OCI-LY1 (cell line): ENCODE data around the gene GNB5.
A peak's percentile ranks its signal among the peaks of the same experiment; 100 is the strongest.

ENCODE experiments used
- H2AFZ ChIP-seq: fragments of 200-600 bp; sonication (generic), shearing (Covaris generic); 2 replicates; pipeline ENCODE4 v1.6.0; 2014; ENCODE audit warnings: antibody characterized with exemption, mild to moderate bottlenecking, low read length
- H3F3A ChIP-seq: fragments of 200-600 bp; sonication (generic), shearing (Covaris generic); 2 replicates; pipeline ENCODE4 v1.6.0; 2014; ENCODE audit warnings: mild to moderate bottlenecking, antibody characterized with exemption, low read length, moderate library complexity; ENCODE audit not compliant: insufficient read depth
- H3K27ac ChIP-seq: fragments of 200-600 bp; sonication (generic); 2 replicates; pipeline ENCODE4 v1.5.1; 2014; ENCODE audit warnings: low read length, mixed run types, mild to moderate bottlenecking, low read depth; ENCODE audit not compliant: poor library complexity, severe bottlenecking
- H3K27me3 ChIP-seq: fragments of 200-600 bp; sonication (generic); 2 replicates; pipeline ENCODE4 v1.6.0; 2014; ENCODE audit warnings: antibody characterized with exemption, mild to moderate bottlenecking, low read length, moderate library complexity; ENCODE audit not compliant: insufficient read depth
- H3K36me3 ChIP-seq: fragments of 200-600 bp; sonication (generic); 2 replicates; pipeline ENCODE4 v1.6.1; 2014; ENCODE audit warnings: mild to moderate bottlenecking, antibody characterized with exemption, low read length, moderate library complexity, mixed read lengths; ENCODE audit not compliant: insufficient read depth
- H3K4me1 ChIP-seq: fragments of 200-600 bp; sonication (generic); 2 replicates; pipeline ENCODE4 v1.5.1; 2014; ENCODE audit warnings: mild to moderate bottlenecking, low read length, moderate library complexity; ENCODE audit not compliant: insufficient read depth, severe bottlenecking
- H3K4me2 ChIP-seq: fragments of 200-600 bp; sonication (generic), shearing (Covaris generic); 2 replicates; pipeline ENCODE4 v1.6.1; 2014; ENCODE audit warnings: low read length
- H3K4me3 ChIP-seq: fragments of 200-600 bp; sonication (generic); 2 replicates; pipeline ENCODE4 v1.5.1; 2014; ENCODE audit warnings: low read length, low read depth, mild to moderate bottlenecking, mixed read lengths; ENCODE audit not compliant: poor library complexity, severe bottlenecking
- H3K79me2 ChIP-seq: fragments of 200-600 bp; shearing (Covaris generic); 2 replicates; pipeline ENCODE4 v1.6.1; 2016; ENCODE audit warnings: mixed run types, low read length, mixed read lengths; ENCODE audit not compliant: insufficient read depth
- H3K9ac ChIP-seq: fragments of 200-600 bp; sonication (generic), shearing (Covaris generic); 2 replicates; pipeline ENCODE4 v1.6.1; 2014; ENCODE audit warnings: mild to moderate bottlenecking, low read length, mixed read lengths
- H3K9me2 ChIP-seq: fragments of 200-600 bp; sonication (generic), shearing (Covaris generic); 2 replicates; pipeline ENCODE4 v1.6.1; 2014; ENCODE audit warnings: low read depth, mild to moderate bottlenecking, low read length, mixed read lengths
- H3K9me3 ChIP-seq: fragments of 200-600 bp; shearing (Covaris generic); 2 replicates; pipeline ENCODE4 v1.6.1; 2014; ENCODE audit warnings: low read length, mixed read lengths
- H4K20me1 ChIP-seq: fragments of 200-600 bp; sonication (generic), shearing (Covaris generic); 2 replicates; pipeline ENCODE4 v1.6.0; 2016; ENCODE audit warnings: mild to moderate bottlenecking, low read length; ENCODE audit not compliant: insufficient read depth
- EZH2 ChIP-seq: fragments of 200-600 bp; sonication (generic), shearing (Covaris generic); IDR thresholded peaks from 2 replicates; pipeline ENCODE4 v1.8.0; 2017; ENCODE audit warnings: borderline replicate concordance, mixed run types, mild to moderate bottlenecking, antibody characterized with exemption, low read length, moderate library complexity, mixed read lengths
- TF ChIP-seq, protein P1 (sequence below): fragments of 200-600 bp; sonication (generic), shearing (Covaris generic); IDR thresholded peaks from 2 replicates; pipeline ENCODE4 v1.5.1; 2017; ENCODE audit warnings: mild to moderate bottlenecking, antibody characterized with exemption, low read length, moderate library complexity, mixed read lengths

Gene GNB5

DNA sequence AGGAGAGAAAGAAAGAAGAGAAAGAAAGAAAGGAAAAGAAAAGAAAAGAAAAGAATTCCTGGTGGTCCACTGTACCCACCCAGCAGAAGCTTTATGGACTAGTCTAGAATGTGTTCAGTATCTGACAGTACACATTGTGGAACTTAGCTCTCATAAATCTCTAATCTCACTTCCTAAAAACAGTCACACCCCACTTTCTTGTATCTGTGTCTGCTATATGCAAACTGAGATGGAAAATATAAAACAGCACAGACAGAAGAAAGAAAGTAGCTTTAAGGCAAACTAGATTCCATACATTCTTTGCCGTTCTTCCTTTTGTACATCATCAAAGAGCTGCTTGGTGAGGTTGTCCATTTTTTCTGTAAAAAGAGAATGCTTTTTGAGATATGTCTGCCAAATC, 41.1 kb upstream of the GNB5 start:
- no peak overlapping the region for H2AFZ ChIP-seq
- H3K4me3 ChIP-seq: peak overlapping the region; percentile 4
- no peaks in the 10 kb centered on the region for H3K79me2 ChIP-seq
- H4K20me1 ChIP-seq: no peaks in the 10 kb centered on the region
- peaks cover 18% of the 10 kb centered on the region; the same call in 1 of the 2 replicates for H3F3A ChIP-seq
- no peaks in the 10 kb centered on the region; the same call in 1 of the 2 replicates for H3K36me3 ChIP-seq
- H3K4me2 ChIP-seq: peak overlapping the region; percentile 45
- H3K9me2 ChIP-seq: no peaks in the 10 kb centered on the region
- peak overlapping the region; percentile 46; the same call in 1 of the 2 replicates for H3K9ac ChIP-seq
- TF ChIP-seq EZH2: no peak
- TF ChIP-seq, protein P1, sequence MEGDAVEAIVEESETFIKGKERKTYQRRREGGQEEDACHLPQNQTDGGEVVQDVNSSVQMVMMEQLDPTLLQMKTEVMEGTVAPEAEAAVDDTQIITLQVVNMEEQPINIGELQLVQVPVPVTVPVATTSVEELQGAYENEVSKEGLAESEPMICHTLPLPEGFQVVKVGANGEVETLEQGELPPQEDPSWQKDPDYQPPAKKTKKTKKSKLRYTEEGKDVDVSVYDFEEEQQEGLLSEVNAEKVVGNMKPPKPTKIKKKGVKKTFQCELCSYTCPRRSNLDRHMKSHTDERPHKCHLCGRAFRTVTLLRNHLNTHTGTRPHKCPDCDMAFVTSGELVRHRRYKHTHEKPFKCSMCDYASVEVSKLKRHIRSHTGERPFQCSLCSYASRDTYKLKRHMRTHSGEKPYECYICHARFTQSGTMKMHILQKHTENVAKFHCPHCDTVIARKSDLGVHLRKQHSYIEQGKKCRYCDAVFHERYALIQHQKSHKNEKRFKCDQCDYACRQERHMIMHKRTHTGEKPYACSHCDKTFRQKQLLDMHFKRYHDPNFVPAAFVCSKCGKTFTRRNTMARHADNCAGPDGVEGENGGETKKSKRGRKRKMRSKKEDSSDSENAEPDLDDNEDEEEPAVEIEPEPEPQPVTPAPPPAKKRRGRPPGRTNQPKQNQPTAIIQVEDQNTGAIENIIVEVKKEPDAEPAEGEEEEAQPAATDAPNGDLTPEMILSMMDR: no peak
- peaks cover 82% of the 10 kb centered on the region for H3K4me1 ChIP-seq
- H3K27ac ChIP-seq: peak overlapping the region; percentile 99
- no peaks in the 10 kb centered on the region for H3K9me3 ChIP-seq
- no peaks in the 10 kb centered on the region for H3K27me3 ChIP-seq

DNA sequence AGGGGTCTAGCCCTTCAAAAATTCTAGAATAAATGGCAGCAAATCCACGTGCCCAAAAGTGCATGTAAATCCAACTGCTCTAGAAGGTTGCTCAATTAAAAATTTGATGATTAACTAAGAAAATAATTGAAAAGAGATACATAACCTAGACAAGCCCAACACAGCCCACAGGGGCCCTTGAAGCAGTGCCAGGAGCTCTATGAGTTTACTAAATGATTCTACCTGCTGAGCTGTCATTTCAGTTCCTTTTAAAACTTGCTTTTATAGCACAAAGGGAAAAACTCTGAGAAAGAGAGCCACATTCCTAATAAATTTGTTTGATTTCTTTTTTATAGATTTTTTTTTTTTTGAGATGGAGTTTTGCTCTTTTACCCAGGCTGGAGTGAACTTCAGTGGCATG, 38.9 kb upstream of the GNB5 start:
- Histone ChIP-seq H2AFZ (no peak overlapping the region), H3K4me2 (no peak overlapping the region), H3K4me1 (peaks cover 84% of the 10 kb centered on the region), H3K9me2 (no peaks in the 10 kb centered on the region), H3F3A (peaks cover 18% of the 10 kb centered on the region; the same call in 1 of the 2 replicates), H3K9ac (no peak overlapping the region), H3K36me3 (no peaks in the 10 kb centered on the region; the same call in 1 of the 2 replicates), H3K27me3 (no peaks in the 10 kb centered on the region), H3K9me3 (no peaks in the 10 kb centered on the region), H4K20me1 (no peaks in the 10 kb centered on the region), H3K4me3 (no peak overlapping the region), H3K27ac (peak overlapping the region; percentile 86), H3K79me2 (no peaks in the 10 kb centered on the region)
- TF ChIP-seq, protein P1: no peak

DNA sequence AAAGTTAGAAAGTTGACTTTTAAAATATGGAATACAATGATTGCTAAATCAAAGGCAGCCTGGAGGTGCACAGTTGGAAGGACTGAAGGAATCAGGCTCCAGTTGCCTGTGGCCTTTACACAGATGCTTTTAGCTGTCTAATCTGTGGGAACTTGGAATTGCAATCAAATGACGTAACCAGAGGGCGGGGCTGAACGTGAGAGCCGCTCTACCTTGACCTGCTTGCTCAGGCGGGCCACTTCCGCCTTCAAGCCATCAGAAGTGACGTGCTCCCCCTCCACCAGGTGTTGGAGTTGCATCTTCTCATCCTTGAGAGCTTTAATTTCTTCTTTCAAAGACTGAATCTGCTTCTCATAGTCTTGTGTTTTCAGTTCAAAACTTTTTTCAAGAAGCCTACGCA, 37.7 kb upstream of the GNB5 start:
- no peaks in the 10 kb centered on the region for H3K79me2 ChIP-seq
- H3K27me3 ChIP-seq: no peaks in the 10 kb centered on the region
- no peak overlapping the region for H2AFZ ChIP-seq
- no peak for TF ChIP-seq EZH2
- TF ChIP-seq, protein P1: peak; percentile 6; the same call in 1 of the 2 replicates
- H3K9me3 ChIP-seq: no peaks in the 10 kb centered on the region
- peaks cover 8% of the 10 kb centered on the region; the same call in 1 of the 2 replicates for H3F3A ChIP-seq
- peak overlapping the region; percentile 17 for H3K4me3 ChIP-seq
- no peaks in the 10 kb centered on the region for H4K20me1 ChIP-seq
- peaks cover 84% of the 10 kb centered on the region for H3K4me1 ChIP-seq
- no peak overlapping the region; the same call in 1 of the 2 replicates for H3K4me2 ChIP-seq
- H3K9me2 ChIP-seq: no peaks in the 10 kb centered on the region
- peak overlapping the region; percentile 86 for H3K27ac ChIP-seq
- no peak overlapping the region for H3K9ac ChIP-seq
- no peaks in the 10 kb centered on the region; the same call in 1 of the 2 replicates for H3K36me3 ChIP-seq
